SU-DHL-6 (cell line): ENCODE data around the gene NSD1.

ENCODE experiments used
- CTCF ChIP-seq: fragments of 200-600 bp; sonication (generic); IDR thresholded peaks from one replicate; pipeline ENCODE4 v1.5.1; 2017; ENCODE audit warnings: antibody characterized with exemption, mild to moderate bottlenecking, low read length, moderate library complexity; ENCODE audit not compliant: insufficient read depth, poor library complexity, severe bottlenecking
- EZH2phosphoT487 ChIP-seq: fragments of 200-600 bp; sonication (generic), shearing (Covaris generic); conservative IDR thresholded peaks from 2 replicates; pipeline ENCODE4 v1.6.1; 2018; ENCODE audit warnings: mild to moderate bottlenecking, antibody characterized with exemption, low read length, moderate library complexity, mixed read lengths

- TF ChIP-seq CTCF (no peak), EZH2phosphoT487 (no peak)
Measured at GRCh38 chr5:177269976-177270375, 136.4 kb downstream of the NSD1 start.
